ELF-1 (cell line): ENCODE data around the gene RFTN1.

Experiments
- DNase-seq: peaks from one replicate; pipeline ENCODE4 v3.0.0-alpha.2; 2016; ENCODE audit warnings: low read depth, low spot score

Gene RFTN1

DNA sequence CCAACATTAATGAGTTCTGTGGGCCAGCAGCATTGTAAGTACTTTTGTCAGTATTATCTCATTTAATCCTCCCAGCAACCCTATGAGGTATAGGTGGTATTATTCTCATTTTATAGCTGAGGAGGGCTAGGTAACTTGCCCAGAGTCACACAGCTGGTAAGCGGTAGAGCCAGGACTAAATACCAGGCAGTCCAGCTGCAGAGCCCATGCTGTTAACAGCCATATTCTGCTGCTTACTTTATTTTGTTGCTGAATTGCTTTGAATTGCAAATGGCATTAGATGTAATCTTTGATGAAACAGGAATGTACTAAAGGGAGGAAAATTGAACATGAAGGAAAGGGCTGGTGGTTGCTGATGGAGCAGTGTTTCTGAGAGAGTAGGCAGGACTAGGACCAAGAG lies 228.9 kb downstream of the RFTN1 start:
- DNase-seq, result no peak

DNA sequence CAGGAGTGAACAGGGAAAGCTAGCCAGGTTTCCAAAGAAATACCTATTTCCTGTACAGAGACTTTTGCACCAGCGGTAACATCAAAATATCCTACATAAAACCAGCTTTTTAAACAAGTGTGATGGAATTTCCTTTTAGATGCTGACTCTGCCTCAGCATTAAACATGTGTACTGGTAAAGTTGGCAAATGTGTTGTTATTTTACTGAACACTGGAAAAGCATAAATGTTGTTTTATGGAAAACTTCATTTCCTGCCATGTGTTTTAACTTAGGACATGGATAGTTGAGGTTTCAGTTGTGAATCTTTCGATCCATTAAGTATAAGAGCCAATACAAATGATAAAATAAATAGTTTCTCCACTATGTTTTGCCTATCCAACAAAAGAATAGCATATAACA lies 232.8 kb downstream of the RFTN1 start:
- no peak for DNase-seq

DNA sequence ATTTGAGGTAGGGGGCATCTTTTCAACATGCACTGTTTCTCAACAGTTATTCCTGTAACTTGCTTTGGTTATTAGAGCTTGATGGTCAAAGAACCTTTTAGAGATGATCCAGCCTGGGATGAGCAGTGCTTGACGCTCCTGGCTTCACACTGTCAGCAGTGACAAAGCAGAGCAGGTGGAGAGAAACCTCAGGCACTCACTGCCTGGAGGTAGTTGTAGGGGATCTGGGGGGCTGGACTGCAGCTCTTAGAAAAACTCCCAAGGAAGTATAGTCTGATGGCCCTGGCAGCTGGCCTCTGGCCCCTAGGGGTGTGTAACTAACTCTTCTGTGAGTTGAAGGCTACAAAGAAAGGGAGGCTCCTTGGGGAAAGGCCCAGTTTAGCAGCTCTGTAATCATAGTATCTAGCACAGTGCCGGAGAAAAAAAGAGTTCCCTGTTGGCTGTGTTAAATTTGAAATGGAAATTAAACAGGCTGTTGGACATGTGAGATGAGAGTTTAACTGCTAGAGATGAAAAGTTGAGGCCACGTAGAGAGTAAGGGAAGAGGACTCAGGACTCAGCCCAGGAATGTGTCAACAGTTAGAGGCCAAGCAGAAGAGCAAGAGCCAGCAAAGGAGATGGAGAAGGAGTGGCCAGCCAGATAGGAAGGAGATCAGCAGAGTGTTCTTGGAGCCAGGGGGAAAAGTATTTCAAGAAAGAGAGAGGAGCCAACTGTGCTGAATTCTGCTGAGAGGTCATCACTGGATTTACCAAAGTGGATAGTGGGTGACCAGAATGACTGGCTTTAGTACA lies 234.3 kb downstream of the RFTN1 start:
- DNase-seq, result no peak

DNA sequence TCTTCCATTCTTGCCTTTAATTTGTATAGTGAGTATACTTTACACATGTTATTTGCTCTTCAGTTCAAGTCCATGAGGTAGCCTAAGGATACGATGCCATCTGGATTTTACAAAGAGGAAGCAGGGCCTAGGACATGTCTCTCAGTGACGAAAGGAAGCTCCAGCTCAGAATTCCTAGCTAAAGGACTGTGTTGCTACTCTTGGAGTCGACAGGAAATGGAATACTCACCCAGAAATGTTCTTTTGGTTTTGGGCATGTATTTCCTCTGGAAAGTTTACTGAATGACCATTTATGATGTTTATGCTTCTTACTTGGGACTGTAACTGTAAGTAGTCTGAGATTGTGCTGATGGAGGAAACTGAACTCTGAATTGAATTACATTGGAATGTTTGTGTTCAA lies 236.0 kb downstream of the RFTN1 start:
- DNase-seq, result no peak

DNA sequence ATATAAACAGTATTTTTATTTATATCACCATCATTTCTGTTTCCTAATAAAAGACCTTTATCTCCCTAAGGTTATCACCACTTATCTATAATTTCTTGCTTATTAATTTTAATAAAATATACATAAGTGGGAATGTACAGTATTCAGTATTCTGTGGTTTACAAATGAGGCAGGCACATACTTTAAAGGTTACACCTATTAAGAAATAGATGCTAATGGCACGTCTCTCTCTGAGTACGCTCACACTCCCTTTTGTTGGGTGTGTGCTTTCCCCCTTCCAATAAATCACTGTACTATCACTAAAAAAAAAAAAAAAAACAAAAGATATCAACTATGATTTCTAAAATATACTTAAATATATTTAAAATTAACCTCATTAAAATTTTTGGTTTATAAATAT lies 239.6 kb downstream of the RFTN1 start:
- DNase-seq, result no peak

DNA sequence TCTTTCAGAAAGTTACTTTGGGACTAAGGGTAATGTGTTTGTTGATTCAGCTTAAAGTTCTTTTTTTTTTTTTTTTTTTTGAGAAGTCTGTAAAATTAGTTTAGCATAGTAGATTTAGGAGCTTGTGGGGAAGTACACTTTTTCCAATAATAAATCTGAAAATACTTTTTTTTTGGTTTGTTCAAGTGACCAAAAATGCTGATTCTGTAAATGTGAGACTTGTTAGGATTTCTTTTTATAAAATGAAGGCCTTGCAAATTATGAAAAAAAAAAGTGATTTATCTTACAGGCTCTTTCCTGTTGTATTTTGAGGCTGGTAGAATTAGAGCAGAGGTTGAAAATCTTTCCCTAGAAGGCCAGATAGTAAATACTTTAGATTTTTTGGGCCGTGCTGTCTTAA lies 240.9 kb downstream of the RFTN1 start:
- no peak for DNase-seq

DNA sequence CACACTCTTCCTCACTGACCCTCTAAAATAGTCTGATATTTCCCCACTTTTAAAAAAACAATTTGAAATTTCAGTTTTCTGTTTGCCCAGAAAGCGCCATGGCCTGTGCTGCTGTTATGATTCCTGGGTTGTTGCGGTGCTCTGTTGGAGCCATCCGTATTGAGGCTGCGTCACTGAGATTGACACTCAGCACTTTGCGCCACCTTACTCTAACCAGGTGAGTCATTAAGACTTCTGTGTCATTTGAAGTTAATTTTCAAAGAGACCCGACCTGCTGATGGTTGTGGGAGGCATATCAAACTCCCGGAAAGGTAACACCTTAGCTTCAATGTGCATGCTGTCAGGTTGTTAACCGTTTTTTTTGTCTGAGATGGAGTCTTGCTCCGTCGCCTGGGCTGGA lies 242.6 kb downstream of the RFTN1 start:
- DNase-seq, result no peak

DNA sequence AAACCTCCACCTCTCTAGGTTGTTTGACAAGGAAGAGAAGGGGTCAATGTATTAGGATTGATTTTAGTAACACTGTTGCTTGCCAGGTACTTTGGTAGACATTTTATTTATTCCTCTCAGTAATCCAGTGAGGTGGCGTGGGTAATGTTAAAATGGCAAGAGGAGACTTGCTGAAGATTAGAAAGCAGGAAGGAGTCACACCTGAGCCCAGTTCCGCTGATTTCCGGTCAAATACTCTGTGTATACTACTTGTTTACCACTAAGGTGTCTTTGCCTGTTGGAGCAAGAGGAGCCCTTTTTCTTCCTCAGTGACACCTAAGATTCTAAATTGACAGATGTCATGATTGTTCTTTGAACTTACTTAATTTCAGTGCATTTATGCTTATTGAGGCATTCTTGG lies 246.8 kb downstream of the RFTN1 start:
- DNase-seq, result no peak
